Ramos (cell line): Measurements from ENCODE around the gene LIF.

ENCODE experiments used
- in situ Hi-C: fragments of 300-500 bp; cut with MboI; formaldehyde crosslinking; loops from one replicate; pipeline ENCODE4 v1.14.3; 2022; ENCODE audit warnings: low sequenced_read_pairs; ENCODE audit not compliant: unreplicated experiment

The LIF gene

GRCh38 chr22:30266445-30267381 is 20.2 kb upstream of the LIF start, which contains the start of gene OSM:
Gene OSM (minus strand): TSS chr22:30266851. CDS start chr22:30266799, 52 bp downstream.
- in situ Hi-C loops: no loop called here

GRCh38 chr22:30265823-30266444 is 19.4 kb upstream of the LIF start:
- in situ Hi-C loops: no loop called here

GRCh38 chr22:30265131-30265720 is 18.7 kb upstream of the LIF start:
- in situ Hi-C loops: no loop called here

GRCh38 chr22:30263883-30264282 is 17.3 kb upstream of the LIF start:
- in situ Hi-C loops: no loop called here

- in situ Hi-C loops: no loop called here
Measured at GRCh38 chr22:30262917-30263741, 16.6 kb upstream of the LIF start.

- in situ Hi-C loops: no loop called here
Measured at GRCh38 chr22:30262112-30262511, 15.6 kb upstream of the LIF start.

GRCh38 chr22:30261134-30261533 is 14.6 kb upstream of the LIF start:
- in situ Hi-C loops: no loop called here

- in situ Hi-C loops: no loop called here
Measured at GRCh38 chr22:30260682-30261081, 14.1 kb upstream of the LIF start.

GRCh38 chr22:30260276-30260675 is 13.7 kb upstream of the LIF start:
- in situ Hi-C loops: no loop called here

- in situ Hi-C loops: no loop called here
Measured at GRCh38 chr22:30254314-30254713, 7.8 kb upstream of the LIF start.

- in situ Hi-C loops: no loop called here
Measured at GRCh38 chr22:30253205-30253852, 6.8 kb upstream of the LIF start.

GRCh38 chr22:30252411-30253204 is 6.0 kb upstream of the LIF start:
- in situ Hi-C loops: no loop called here

GRCh38 chr22:30251711-30252110 is 5.2 kb upstream of the LIF start:
- in situ Hi-C loops: no loop called here

- in situ Hi-C loops: no loop called here
Measured at GRCh38 chr22:30250661-30251267, 4.2 kb upstream of the LIF start.

GRCh38 chr22:30250039-30250565 is 3.5 kb upstream of the LIF start:
- in situ Hi-C loops: no loop called here

- in situ Hi-C loops: no loop called here
Measured at GRCh38 chr22:30249049-30250038, 2.8 kb upstream of the LIF start.

GRCh38 chr22:30248484-30248883 is 1.9 kb upstream of the LIF start:
- in situ Hi-C loops: no loop called here
